ENCODE results near the gene RBFOX2. TPM values are rescaled to one million over a fixed set of nuclear protein-coding genes. Genes with fewer than 3 reads are reported as not detected.

Gene RBFOX2
- total and polyA plus RNA-seq, 2 donors (not counting 1 experiment from before 2014, with no cell fraction given), result not detected

- Mint-ChIP-seq H3K27me3 (peaks cover 32% of the 10 kb centered on the region), H3K27ac (no peak overlapping the region), H3K4me3 (no peak overlapping the region), H3K9me3 (ENCODE audit: insufficient read depth) (no peaks in the 10 kb centered on the region), H3K4me1 (no peaks in the 10 kb centered on the region)
- H3K27me3 ChIP-seq (replicated peaks in 1 of 4; ENCODE audit: control extremely low read depth in 1 of 4, control insufficient read depth in 3 of 4, insufficient read depth in 4 of 4, low read length in 3 of 4), result peaks cover 0 to 3% (median under 1%) of the 10 kb centered on the region in 4 experiments
- H3K9ac ChIP-seq (ENCODE audit: low read length), result no peak overlapping the region
- 88% methylated on average over 4 of the region's 5 CpGs for WGBS (ENCODE audit: insufficient coverage)
- ChIA-PET POLR2A (no interaction called here), CTCF (no interaction called here)
- no peaks in the 10 kb centered on the region for H4K20me1 ChIP-seq (ENCODE audit: control insufficient read depth, insufficient read depth, low read length, poor library complexity, severe bottlenecking)
- ATAC-seq (ENCODE audit: low read depth), result no peak
- no peak for DNase-seq
- no peaks in the 10 kb centered on the region for H3K79me2 ChIP-seq (ENCODE audit: control insufficient read depth, insufficient read depth, low read length)
- H3K36me3 ChIP-seq (replicated peaks in 1 of 2; ENCODE audit: control extremely low read depth in 1 of 2, control insufficient read depth in 1 of 2, extremely low read depth in 1 of 2, insufficient read depth in 2 of 2, low read length in 1 of 2), result no peaks in the 10 kb centered on the region
- H3K9me3 ChIP-seq (ENCODE audit: control extremely low read depth in 1 of 3, control insufficient read depth in 2 of 3, insufficient read depth in 1 of 3, low read length in 2 of 3), result no peaks in the 10 kb centered on the region
- no peak overlapping the region for H3K4me3 ChIP-seq (ENCODE audit: control extremely low read depth in 1 of 5, extremely low read depth in 1 of 5, insufficient read depth in 1 of 5, low read depth in 2 of 5, low read length in 4 of 5)
- no peak overlapping the region for H3K4me2 ChIP-seq (replicated peaks; ENCODE audit: low read depth, low read length, poor library complexity, severe bottlenecking)
- intact Hi-C loops (cut with micrococcal nuclease), result no loop called here
- H3K27ac ChIP-seq (ENCODE audit: low read length in 2 of 2), result no peak overlapping the region
- no peak overlapping the region for H2AFZ ChIP-seq (ENCODE audit: insufficient read depth, low read depth, low read length, poor library complexity, severe bottlenecking)
- TF ChIP-seq EZH2 (IDR thresholded peaks at IDR 0.05; ENCODE audit: borderline replicate concordance, insufficient read depth, low read depth, low read length, poor library complexity, severe bottlenecking) (no peak), CTCF (IDR thresholded peaks at IDR 0.05) (no peak)
- no peaks in the 10 kb centered on the region for H3K4me1 ChIP-seq (ENCODE audit: control insufficient read depth in 2 of 2, insufficient read depth in 2 of 2, low read length in 2 of 2)
These were observed 66.9 kb downstream of the RBFOX2 start for GRCh38 chr22:35961480-35962295.

GRCh38 chr22:35960854-35961253, 67.8 kb downstream of the RBFOX2 start:
- H3K27ac Mint-ChIP-seq, result no peak overlapping the region
- DNase-seq (no peak), ATAC-seq (ENCODE audit: low read depth) (no peak)
- Histone ChIP-seq H3K4me1 (ENCODE audit: control insufficient read depth in 2 of 2, insufficient read depth in 2 of 2, low read length in 2 of 2) (no peaks in the 10 kb centered on the region), H3K9ac (ENCODE audit: low read length) (no peak overlapping the region), H2AFZ (ENCODE audit: insufficient read depth, low read depth, low read length, poor library complexity, severe bottlenecking) (no peak overlapping the region), H3K27ac (ENCODE audit: low read length in 2 of 2) (no peak overlapping the region), H3K4me2 (replicated peaks; ENCODE audit: low read depth, low read length, poor library complexity, severe bottlenecking) (no peak overlapping the region), H3K4me3 (ENCODE audit: control extremely low read depth in 1 of 5, extremely low read depth in 1 of 5, insufficient read depth in 1 of 5, low read depth in 2 of 5, low read length in 4 of 5) (no peak overlapping the region), H3K79me2 (ENCODE audit: control insufficient read depth, insufficient read depth, low read length) (no peaks in the 10 kb centered on the region), H3K36me3 (replicated peaks in 1 of 2; ENCODE audit: control extremely low read depth in 1 of 2, control insufficient read depth in 1 of 2, extremely low read depth in 1 of 2, insufficient read depth in 2 of 2, low read length in 1 of 2) (no peaks in the 10 kb centered on the region), H3K9me3 (ENCODE audit: control extremely low read depth in 1 of 3, control insufficient read depth in 2 of 3, insufficient read depth in 1 of 3, low read length in 2 of 3) (no peaks in the 10 kb centered on the region), H3K27me3 (replicated peaks in 1 of 4; ENCODE audit: control extremely low read depth in 1 of 4, control insufficient read depth in 3 of 4, insufficient read depth in 4 of 4, low read length in 3 of 4) (peaks cover 0 to 3% (median 0%) of the 10 kb centered on the region in 4 experiments), H4K20me1 (ENCODE audit: control insufficient read depth, insufficient read depth, low read length, poor library complexity, severe bottlenecking) (no peaks in the 10 kb centered on the region)
- WGBS (ENCODE audit: insufficient coverage), result no CpG with 5 or more reads among the region's 2 CpGs
- H3K27me3 Mint-ChIP-seq, result peaks cover 29% of the 10 kb centered on the region
- intact Hi-C loops (cut with micrococcal nuclease), result no loop called here
- ChIA-PET POLR2A (no interaction called here), CTCF (no interaction called here)
- H3K4me3 Mint-ChIP-seq, result no peak overlapping the region
- TF ChIP-seq CTCF (IDR thresholded peaks at IDR 0.05) (no peak), EZH2 (IDR thresholded peaks at IDR 0.05; ENCODE audit: borderline replicate concordance, insufficient read depth, low read depth, low read length, poor library complexity, severe bottlenecking) (no peak)
- H3K9me3 Mint-ChIP-seq (ENCODE audit: insufficient read depth), result no peaks in the 10 kb centered on the region
- no peaks in the 10 kb centered on the region for H3K4me1 Mint-ChIP-seq

Measured in B cell (primary cell).